Stimulated activated CD4-positive, alpha-beta T cell treated with anti-CD3 and anti-CD28 coated beads, TNF-alpha, amount 100 ng/mL, for 1 hour (primary cell): ENCODE measurements around the gene IL1RAPL2.
"Not testable (repeated sequence)": the region's sequence is repeated elsewhere in the genome, so short reads cannot be mapped to it uniquely, and the experiment has no call there.

Experiments used
- DNase-seq, 3 donors: peaks; one replicate each; pipeline ENCODE4 v3.0.0-alpha.2; 2020; ENCODE audit warnings: low read depth in 3 of 3, low spot score in 1 of 3

Gene IL1RAPL2

DNA sequence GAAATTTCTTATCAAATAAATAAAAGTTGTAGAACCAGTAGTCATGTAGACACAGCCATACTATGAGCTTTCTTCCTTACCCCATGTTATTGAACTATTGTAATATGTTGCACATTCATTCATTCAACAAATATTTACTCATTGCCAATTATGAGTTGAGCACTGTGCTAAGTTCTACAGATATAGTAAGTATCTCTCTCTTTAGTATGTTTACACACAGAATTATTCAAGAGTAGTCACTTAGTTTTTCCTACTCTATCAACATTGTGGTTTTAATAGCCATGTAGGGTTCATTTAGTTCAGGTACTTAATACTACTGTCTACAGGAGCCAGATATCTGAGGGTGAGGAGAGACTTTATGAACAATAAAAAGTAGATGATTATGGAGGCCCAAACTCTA is 568.3 kb downstream of the IL1RAPL2 start:
- DNase-seq: no peak

DNA sequence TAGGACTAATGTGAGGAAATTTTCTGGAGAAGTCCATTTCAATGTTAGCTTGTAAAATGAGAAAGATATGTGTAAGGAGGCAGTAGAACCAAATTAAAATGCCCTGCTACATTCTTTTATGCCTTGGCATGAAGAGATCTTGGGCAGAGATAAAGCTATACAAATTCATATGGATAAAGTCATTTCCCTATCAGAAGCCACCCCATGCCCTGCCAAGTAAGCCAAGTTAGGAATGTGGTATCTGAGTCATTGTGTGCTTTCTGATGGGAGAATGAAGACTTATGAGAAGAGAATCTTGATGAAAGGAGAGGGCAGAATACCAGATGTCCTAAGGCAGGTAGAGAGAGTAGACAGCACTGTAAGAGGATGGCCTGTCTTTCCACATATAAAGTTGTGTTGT is 570.8 kb downstream of the IL1RAPL2 start:
- DNase-seq: no peak

DNA sequence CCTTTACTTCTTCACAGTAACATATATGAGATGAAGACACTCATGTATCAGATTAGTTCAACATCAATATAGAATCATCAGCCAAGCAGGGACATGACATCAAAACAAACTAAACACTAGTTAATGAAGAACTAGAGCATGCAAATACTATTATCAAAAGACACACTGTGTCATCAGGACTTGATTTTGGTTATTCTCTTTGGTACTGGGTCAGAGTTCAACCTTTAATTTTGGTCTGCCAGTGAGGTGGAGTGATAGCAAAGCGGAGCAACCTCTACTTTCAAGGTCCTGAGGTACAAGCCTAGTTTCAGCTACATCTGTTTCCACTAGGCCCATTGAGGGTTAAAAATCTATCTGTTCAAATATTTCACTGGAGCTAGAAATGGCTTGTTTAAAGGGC is 584.0 kb downstream of the IL1RAPL2 start:
- DNase-seq: no peak

DNA sequence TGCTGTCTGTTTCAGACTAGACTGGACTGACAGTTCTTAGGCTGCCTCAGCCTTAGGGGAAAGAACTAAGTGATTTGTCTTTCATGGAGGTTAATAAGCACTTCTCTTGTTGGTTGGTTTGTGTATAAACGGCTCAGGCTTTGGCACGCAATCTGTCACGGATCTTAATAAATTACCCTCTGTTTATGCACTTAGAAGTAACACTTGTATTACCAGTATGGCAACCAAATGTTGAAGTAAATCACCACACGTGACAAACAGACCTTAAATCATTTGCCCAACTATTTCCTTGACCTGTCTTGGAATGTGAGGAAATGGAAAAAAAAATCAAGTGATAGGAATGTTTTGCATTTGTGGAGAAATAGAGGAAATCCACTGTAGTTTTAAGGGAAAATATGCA is 584.6 kb downstream of the IL1RAPL2 start:
- DNase-seq: no peak

- no peak for DNase-seq
Measured at GRCh38 chrX:105167233-105167632, 601.2 kb downstream of the IL1RAPL2 start.

GRCh38 chrX:105168577-105168976 is 602.6 kb downstream of the IL1RAPL2 start:
- DNase-seq: no peak

DNA sequence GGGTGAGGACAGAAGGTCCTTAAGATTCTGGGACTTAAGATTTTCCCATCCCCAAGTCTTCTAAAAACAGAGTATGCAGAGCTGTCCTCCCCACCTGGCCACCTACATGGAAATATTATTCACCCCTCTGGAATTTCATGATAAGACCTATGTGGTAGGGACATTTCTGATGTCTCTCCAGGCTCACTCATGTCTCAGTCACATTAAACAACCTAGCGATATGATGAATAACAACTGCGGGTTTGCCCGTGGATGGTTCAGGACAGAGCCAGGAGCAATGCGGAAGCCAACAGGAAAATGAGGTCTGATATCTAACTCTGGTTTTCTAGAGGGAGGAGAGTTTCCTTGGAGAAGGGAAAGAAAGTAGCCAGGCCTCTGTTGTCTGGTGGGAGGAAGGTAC is 607.1 kb downstream of the IL1RAPL2 start:
- DNase-seq: no peak

DNA sequence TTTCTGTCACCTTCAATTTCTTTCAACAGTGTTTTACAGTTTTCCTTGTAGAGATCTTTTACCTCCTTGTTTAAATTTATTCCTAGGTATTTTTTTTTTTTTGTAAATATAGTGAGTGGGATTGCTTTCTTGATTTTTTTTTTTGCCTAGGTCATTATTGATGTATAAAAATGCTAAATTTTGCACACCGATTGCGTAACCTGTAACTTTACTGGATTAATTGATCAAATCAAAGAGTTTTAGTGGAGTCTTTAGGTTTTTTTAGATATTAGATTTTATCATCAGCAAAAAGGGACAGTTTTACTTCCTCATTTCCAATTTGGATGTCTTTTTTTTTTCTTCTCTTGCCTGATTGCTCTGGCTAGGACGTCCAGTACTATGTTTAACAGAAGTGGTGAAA is 613.6 kb downstream of the IL1RAPL2 start:
- DNase-seq: no peak

DNA sequence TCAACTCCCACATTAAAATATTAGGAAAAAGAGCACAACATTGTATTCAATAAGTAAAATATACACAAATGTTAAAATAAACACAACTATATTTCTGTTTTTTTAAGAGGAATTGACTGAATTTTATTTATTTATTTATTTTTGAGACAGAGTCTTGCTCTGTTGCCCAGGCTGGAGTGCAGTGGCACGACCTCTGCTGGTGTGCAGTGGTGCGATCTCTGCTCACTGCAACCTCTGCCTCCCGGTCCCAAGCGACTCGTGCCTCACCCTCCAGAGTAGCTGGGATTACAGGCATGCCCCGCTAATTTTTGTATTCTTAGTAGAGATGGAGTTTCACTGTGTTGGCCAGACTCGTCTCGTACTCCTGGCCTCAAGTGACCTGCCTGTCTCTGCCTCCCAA is 623.1 kb downstream of the IL1RAPL2 start:
- DNase-seq: no peak

DNA sequence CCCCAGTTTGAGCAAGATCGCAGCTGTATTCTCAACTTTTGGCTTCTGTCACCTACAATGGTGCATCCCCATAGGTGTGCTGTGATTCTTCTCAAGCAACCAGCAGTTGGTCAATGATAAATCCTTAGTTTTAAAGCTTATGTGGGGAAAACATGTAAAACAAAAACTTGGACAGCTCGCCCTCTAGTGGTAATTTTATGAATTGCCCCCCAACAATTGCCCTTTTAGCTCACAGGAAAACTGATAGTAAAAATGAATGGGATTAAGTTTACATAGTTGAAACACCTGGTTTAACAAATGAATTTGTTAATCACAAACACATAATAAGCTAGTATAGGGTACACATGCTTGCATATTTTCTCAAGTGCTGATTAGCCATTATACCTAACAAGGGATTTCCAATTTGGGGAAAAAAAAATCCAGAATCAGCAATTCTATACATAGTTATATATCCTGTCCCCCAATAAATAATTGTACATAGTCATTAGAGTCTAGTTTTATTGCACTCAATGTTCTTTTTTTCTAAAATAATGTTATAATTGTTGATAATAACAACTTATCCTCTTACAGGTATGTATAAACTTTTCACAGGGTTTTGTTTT is 624.4 kb downstream of the IL1RAPL2 start:
- no peak for DNase-seq

DNA sequence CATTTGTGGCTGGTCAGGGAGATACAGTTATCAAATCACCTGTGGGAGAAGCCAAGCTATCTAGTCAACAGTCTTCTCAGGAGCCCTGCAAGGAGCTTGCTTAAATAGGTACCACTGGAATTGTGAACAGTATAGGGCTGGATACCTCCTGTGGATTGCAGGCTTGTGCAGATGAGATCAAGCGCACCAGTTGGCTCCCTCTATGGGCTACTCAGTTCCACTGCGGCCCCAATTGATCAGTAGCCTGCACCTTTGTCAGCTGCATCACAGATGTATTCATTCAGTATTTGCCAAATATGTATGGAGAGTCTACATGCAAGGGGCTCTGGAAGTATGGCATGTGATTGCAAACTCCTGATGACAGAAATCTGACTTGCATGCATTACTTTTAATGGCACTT is 625.9 kb downstream of the IL1RAPL2 start:
- no peak for DNase-seq

DNA sequence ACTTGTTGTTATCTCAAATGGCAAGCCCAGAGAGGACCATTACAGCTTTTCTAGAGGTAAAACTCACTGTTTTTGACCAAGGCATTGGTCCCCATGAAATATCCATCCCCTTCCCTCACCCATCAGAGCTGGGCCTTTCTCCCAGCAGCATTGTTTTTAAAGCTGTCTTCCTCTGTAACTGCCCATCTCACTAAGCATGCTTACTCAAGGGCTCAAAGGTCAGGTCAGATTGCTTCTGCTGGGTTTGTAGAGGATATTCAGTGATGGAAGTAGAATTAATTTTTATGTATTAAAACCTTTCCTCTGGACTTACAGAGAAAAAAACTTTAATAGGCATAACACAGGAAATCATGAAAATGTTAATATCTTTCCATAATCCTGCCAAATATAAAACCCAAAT is 643.4 kb downstream of the IL1RAPL2 start:
- DNase-seq: no peak

DNA sequence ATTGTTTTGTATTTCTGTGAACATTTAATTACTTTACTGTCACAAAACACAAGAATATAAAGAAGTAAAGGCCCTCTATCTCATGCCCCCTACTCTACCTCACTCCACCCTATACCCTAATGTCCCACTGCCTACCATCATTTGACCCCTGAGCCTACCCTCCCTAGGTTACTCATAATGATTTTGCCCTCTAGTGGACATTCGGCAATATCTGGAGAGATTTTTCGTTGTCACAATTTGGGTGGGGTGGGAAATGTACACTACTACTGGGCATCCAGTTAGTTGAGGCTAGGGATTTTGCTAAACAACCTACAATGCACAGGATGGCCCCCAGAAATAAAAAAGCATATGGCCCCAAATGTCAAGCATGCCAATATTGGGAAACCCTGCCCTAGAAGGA is 644.3 kb downstream of the IL1RAPL2 start:
- DNase-seq: no peak

GRCh38 chrX:105211066-105211575 is 645.1 kb downstream of the IL1RAPL2 start:
- DNase-seq: no peak

- no peak for DNase-seq
Measured at GRCh38 chrX:105219454-105220401, 653.7 kb downstream of the IL1RAPL2 start.

- DNase-seq: no peak
Measured at GRCh38 chrX:105220636-105221035, 654.6 kb downstream of the IL1RAPL2 start, which contains the start of gene TEX13A. Gene TEX13A (minus strand): TSS chrX:105220694. CDS start chrX:105220397, 297 bp downstream.

DNA sequence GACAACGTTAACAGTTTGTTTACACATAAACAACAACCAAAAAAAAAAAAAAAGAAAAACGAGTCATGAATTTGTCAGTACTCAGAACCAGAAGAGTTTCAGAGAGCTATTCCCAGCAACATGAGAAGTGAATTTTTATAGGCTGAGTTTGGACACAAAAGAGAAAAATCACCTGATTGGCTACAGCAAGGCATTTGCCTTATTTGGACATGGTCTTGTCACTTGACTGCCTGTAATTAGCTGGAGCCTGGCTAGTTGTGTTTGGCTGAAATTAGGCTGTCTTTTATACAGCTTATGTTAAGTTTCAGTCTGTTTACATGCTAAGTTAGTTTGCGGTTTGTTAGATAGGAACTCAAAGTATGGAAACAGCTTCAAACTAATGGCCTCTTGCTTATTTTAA is 655.4 kb downstream of the IL1RAPL2 start:
- DNase-seq: no peak

DNA sequence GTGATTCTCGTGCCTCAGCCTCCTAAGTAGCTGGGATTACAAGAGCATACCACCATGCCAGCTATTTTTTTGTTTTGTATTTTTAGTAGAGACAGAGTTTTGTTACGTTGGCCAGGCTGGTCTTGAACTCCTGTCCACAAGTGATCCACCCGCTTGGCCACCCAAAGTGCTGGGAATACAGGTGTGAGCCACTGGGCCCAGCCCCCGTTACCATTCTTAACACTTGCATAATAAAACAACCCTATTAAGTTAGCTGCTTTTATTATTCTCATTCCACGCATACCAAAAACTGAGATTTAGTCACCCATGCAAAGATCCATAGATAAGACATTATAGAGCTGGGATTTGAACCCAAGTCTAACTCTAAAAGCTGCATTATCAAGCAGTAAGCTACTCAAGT is 660.5 kb downstream of the IL1RAPL2 start:
- DNase-seq: no peak

- no peak for DNase-seq
Measured at GRCh38 chrX:105228602-105229001, 662.6 kb downstream of the IL1RAPL2 start.

DNA sequence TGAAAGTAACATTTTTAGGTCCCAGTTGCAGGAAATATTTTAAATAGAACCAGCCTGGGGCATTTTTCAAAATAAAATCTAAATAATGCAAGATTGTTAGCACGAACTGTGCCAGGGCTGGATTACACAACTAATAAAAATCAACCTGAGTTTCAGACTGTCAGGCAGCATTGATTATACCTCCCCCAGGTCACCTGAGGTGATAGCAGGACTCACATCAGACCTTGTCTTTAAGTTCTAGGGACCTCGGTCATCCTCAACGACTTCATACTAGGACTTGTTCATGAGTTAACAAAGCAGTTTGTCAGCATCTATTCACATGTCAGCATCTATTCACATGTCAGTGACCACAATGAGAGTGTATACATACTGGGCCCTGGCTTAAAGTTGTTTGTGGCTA is 663.1 kb downstream of the IL1RAPL2 start:
- no peak for DNase-seq

GRCh38 chrX:105237407-105237806 is 671.4 kb downstream of the IL1RAPL2 start:
- DNase-seq: not testable (repeated sequence)

- no peak for DNase-seq
Measured at GRCh38 chrX:105241056-105241455, 675.1 kb downstream of the IL1RAPL2 start.
